Liver (tissue), 3 donors: ENCODE results near the gene IKBIP.

ENCODE experiments used
- FOXA1 ChIP-seq: IDR thresholded peaks from 2 replicates; pipeline ENCODE4 v1.6.1; 2016; ENCODE audit warnings: antibody characterized with exemption
- RAD21 ChIP-seq, 2 donors: IDR thresholded peaks; 2 replicates each; pipeline ENCODE4 v1.6.1; 2016; ENCODE audit warnings: antibody characterized with exemption in 2 of 2, mild to moderate bottlenecking in 2 of 2
- TF ChIP-seq, protein P1 (sequence below): fragments of 150-350 bp; IDR thresholded peaks from 2 replicates; pipeline ENCODE4 v1.5.1; 2017; ENCODE audit warnings: improper control_type of control experiment, low read depth, low read length; ENCODE audit not compliant: missing input control
- TF ChIP-seq, protein P2 (sequence below): IDR thresholded peaks from 2 replicates; pipeline ENCODE4 v1.6.1; 2016; ENCODE audit warnings: antibody characterized with exemption, mild to moderate bottlenecking
- TF ChIP-seq, protein P3 (sequence below): IDR thresholded peaks from 2 replicates; pipeline ENCODE4 v1.6.1; 2016; ENCODE audit warnings: antibody characterized with exemption
- donor health status: healthy.
- donor health status: healthy.

DNA sequence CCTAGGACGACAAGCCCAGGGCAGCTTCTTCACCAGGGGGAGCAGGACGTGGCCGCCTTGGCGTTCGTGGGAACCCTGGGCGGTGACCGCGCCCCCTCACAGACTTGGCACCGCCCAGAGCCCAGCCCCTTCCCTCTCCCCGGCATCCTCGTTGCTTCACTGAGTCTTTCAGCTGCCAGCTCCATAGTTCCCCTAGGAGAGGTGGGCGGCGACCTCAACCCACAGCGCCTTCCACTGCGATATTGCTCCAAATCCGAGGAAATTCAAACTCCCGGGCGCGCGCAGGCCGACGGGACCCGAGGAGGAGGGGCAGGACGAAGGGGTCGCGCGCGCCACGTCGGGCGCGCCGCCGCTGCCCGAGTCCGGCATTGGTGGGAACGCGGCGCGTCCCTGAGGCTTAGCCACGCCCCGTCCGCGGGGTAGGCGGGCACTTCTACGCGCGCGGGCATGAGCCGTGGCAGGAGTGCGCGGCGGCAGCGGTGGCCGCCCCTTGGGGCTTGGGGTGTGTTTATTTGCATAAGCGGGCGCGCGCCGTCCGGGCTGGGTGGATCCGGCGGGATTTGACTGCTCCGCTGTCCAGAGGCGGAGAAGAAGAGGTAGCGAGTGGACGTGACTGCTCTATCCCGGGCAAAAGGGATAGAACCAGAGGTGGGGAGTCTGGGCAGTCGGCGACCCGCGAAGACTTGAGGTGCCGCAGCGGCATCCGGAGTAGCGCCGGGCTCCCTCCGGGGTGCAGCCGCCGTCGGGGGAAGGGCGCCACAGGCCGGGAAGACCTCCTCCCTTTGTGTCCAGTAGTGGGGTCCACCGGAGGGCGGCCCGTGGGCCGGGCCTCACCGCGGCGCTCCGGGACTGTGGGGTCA, at the start of gene IKBIP, which contains the start of gene APAF1:
- no peak for TF ChIP-seq FOXA1
- TF ChIP-seq, protein P1, sequence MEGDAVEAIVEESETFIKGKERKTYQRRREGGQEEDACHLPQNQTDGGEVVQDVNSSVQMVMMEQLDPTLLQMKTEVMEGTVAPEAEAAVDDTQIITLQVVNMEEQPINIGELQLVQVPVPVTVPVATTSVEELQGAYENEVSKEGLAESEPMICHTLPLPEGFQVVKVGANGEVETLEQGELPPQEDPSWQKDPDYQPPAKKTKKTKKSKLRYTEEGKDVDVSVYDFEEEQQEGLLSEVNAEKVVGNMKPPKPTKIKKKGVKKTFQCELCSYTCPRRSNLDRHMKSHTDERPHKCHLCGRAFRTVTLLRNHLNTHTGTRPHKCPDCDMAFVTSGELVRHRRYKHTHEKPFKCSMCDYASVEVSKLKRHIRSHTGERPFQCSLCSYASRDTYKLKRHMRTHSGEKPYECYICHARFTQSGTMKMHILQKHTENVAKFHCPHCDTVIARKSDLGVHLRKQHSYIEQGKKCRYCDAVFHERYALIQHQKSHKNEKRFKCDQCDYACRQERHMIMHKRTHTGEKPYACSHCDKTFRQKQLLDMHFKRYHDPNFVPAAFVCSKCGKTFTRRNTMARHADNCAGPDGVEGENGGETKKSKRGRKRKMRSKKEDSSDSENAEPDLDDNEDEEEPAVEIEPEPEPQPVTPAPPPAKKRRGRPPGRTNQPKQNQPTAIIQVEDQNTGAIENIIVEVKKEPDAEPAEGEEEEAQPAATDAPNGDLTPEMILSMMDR: no peak
- TF ChIP-seq, protein P2, sequence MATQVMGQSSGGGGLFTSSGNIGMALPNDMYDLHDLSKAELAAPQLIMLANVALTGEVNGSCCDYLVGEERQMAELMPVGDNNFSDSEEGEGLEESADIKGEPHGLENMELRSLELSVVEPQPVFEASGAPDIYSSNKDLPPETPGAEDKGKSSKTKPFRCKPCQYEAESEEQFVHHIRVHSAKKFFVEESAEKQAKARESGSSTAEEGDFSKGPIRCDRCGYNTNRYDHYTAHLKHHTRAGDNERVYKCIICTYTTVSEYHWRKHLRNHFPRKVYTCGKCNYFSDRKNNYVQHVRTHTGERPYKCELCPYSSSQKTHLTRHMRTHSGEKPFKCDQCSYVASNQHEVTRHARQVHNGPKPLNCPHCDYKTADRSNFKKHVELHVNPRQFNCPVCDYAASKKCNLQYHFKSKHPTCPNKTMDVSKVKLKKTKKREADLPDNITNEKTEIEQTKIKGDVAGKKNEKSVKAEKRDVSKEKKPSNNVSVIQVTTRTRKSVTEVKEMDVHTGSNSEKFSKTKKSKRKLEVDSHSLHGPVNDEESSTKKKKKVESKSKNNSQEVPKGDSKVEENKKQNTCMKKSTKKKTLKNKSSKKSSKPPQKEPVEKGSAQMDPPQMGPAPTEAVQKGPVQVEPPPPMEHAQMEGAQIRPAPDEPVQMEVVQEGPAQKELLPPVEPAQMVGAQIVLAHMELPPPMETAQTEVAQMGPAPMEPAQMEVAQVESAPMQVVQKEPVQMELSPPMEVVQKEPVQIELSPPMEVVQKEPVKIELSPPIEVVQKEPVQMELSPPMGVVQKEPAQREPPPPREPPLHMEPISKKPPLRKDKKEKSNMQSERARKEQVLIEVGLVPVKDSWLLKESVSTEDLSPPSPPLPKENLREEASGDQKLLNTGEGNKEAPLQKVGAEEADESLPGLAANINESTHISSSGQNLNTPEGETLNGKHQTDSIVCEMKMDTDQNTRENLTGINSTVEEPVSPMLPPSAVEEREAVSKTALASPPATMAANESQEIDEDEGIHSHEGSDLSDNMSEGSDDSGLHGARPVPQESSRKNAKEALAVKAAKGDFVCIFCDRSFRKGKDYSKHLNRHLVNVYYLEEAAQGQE: peak; percentile 82
- TF ChIP-seq, protein P3, sequence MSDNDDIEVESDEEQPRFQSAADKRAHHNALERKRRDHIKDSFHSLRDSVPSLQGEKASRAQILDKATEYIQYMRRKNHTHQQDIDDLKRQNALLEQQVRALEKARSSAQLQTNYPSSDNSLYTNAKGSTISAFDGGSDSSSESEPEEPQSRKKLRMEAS: no peak
- no peak for TF ChIP-seq RAD21 (IDR thresholded peaks at IDR 0.05)
